CD4-positive, alpha-beta T cell treated with Interleukin-17A for 4 hours (primary cell): ENCODE measurements around the gene NOTCH2.

Experiments used
- DNase-seq: peaks from one replicate; pipeline ENCODE4 v3.0.0-alpha.2; 2020; ENCODE audit warnings: mixed read lengths

Gene NOTCH2

GRCh38 chr1:119937198-119937597, 132.3 kb downstream of the NOTCH2 start:
- DNase-seq = no peak

- DNase-seq = no peak
These were observed 133.5 kb downstream of the NOTCH2 start for GRCh38 chr1:119935915-119936314.

GRCh38 chr1:119935373-119935772, 134.1 kb downstream of the NOTCH2 start:
- no peak for DNase-seq

GRCh38 chr1:119933397-119933796, 136.1 kb downstream of the NOTCH2 start:
- no peak for DNase-seq

GRCh38 chr1:119929643-119930315, 139.7 kb downstream of the NOTCH2 start:
- DNase-seq = no peak

GRCh38 chr1:119926553-119926952, 142.9 kb downstream of the NOTCH2 start:
- no peak for DNase-seq

- no peak for DNase-seq
These were observed 144.2 kb downstream of the NOTCH2 start for GRCh38 chr1:119924948-119925898.

GRCh38 chr1:119920104-119920968, 149.1 kb downstream of the NOTCH2 start:
- DNase-seq = no peak

- no peak for DNase-seq
These were observed 150.2 kb downstream of the NOTCH2 start for GRCh38 chr1:119919241-119919640.

GRCh38 chr1:119918301-119918700, 151.2 kb downstream of the NOTCH2 start:
- DNase-seq = no peak

GRCh38 chr1:119917304-119918055, 152.0 kb downstream of the NOTCH2 start:
- DNase-seq = no peak

GRCh38 chr1:119915517-119915916, 153.9 kb downstream of the NOTCH2 start:
- DNase-seq = no peak

GRCh38 chr1:119914071-119914470, 155.4 kb downstream of the NOTCH2 start:
- no peak for DNase-seq

GRCh38 chr1:119912963-119913362, 156.5 kb downstream of the NOTCH2 start:
- no peak for DNase-seq

GRCh38 chr1:119911775-119912174, 157.7 kb downstream of the NOTCH2 start:
- DNase-seq = no peak

GRCh38 chr1:119910618-119911017, 158.8 kb downstream of the NOTCH2 start:
- no peak for DNase-seq

GRCh38 chr1:119909890-119910596, 159.4 kb downstream of the NOTCH2 start:
- DNase-seq = no peak

- no peak for DNase-seq
These were observed 160.8 kb downstream of the NOTCH2 start for GRCh38 chr1:119908661-119909060.

- no peak for DNase-seq
These were observed 162.4 kb downstream of the NOTCH2 start for GRCh38 chr1:119906927-119907652.

- DNase-seq = no peak
These were observed 166.0 kb downstream of the NOTCH2 start for GRCh38 chr1:119903443-119903835.
